ENCODE measurements around the gene MGAT3. TPM values are rescaled to one million over a fixed set of nuclear protein-coding genes. Genes with fewer than 3 reads are reported as not detected.

Gene MGAT3
- total RNA-seq, 1 donor from 2014 or later = 43.6 TPM

DNA sequence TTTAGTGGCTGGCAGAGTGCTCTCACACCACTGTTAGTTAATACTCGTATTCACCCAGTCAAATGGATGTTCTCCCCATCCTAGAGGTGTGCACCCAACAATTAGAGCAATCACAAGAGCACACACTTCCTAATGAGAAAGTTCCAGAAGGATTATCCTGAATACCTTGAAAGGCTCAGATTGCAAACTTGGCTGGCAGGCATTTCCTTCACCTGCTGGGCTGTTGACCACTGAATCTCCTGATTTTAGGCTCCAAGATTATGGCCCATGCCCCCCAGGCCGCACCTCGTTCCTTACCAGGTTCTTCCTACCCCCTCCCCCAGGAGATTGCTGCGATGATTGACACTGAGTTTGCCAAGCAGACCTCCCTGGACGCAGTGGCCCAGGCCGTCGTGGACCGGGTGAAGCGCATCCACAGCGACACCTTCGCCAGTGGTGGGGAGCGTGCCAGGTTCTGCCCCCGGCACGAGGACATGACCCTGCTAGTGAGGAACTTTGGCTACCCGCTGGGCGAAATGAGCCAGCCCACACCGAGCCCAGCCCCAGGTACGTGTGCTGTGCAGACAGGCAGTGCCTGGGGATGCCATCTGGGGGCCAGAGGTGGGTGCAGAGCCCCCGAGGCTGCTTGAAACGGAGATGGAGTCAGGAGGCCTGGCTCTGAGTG is 30.3 kb upstream of the MGAT3 start:
- peaks cover 24% of the 10 kb centered on the region for H3K4me1 Mint-ChIP-seq
- H3K9me3 Mint-ChIP-seq = no peaks in the 10 kb centered on the region
- H3K4me3 Mint-ChIP-seq = no peak overlapping the region
- TF ChIP-seq, protein P1, sequence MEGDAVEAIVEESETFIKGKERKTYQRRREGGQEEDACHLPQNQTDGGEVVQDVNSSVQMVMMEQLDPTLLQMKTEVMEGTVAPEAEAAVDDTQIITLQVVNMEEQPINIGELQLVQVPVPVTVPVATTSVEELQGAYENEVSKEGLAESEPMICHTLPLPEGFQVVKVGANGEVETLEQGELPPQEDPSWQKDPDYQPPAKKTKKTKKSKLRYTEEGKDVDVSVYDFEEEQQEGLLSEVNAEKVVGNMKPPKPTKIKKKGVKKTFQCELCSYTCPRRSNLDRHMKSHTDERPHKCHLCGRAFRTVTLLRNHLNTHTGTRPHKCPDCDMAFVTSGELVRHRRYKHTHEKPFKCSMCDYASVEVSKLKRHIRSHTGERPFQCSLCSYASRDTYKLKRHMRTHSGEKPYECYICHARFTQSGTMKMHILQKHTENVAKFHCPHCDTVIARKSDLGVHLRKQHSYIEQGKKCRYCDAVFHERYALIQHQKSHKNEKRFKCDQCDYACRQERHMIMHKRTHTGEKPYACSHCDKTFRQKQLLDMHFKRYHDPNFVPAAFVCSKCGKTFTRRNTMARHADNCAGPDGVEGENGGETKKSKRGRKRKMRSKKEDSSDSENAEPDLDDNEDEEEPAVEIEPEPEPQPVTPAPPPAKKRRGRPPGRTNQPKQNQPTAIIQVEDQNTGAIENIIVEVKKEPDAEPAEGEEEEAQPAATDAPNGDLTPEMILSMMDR (IDR thresholded peaks at IDR 0.05; ENCODE audit: unreplicated experiment) = no peak
- peaks cover 19% of the 10 kb centered on the region for H3K36me3 Mint-ChIP-seq
- no peak for DNase-seq (ENCODE audit: low spot score in 2 of 2, unreplicated experiment in 2 of 2)
- no peaks in the 10 kb centered on the region for H3K27me3 Mint-ChIP-seq (ENCODE audit: low read depth)
- H3K27ac Mint-ChIP-seq = no peak overlapping the region

DNA sequence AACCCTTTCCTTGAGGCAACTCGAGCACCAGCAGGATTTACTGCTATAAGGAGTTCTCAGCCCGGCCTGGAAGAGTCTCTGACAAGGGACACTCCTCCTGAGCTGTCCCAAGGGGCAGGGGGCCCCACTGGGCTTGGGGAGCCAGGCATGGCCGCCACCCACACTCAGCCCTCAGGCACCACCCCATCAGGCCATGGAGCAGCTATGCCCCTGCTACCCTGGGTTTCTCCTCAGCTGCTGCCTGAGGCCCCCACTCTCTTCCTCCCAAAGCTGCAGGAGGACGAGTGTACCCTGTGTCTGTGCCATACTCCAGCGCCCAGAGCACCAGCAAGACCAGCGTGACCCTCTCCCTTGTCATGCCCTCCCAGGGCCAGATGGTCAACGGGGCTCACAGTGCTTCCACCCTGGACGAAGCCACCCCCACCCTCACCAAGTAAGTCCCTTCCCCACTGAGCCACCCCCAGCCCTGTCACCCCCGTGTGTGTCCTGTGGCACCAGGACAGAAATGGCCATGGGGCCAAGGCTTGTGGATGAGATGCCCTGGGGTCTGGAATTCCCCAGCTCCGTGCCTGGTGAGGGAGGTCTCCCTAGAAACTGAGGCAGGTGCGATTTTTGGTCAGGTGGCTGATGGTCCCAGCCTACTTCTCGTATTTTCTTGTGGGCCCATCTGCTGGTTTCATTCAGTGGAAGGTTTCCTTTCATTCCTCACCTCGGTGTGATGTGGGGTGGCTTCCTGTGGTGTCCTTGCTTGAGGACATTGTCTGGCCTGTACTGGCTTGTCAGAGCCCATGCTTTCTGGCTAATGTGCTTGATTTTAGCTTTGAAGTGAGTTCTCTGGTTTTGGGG is 28.8 kb upstream of the MGAT3 start:
- H3K27me3 Mint-ChIP-seq (ENCODE audit: low read depth) = no peaks in the 10 kb centered on the region
- H3K4me3 Mint-ChIP-seq = no peak overlapping the region
- no peak for DNase-seq (ENCODE audit: low spot score in 2 of 2, unreplicated experiment in 2 of 2)
- no peaks in the 10 kb centered on the region for H3K9me3 Mint-ChIP-seq
- H3K36me3 Mint-ChIP-seq = peaks cover 9% of the 10 kb centered on the region
- H3K27ac Mint-ChIP-seq = peak overlapping the region; percentile 94
- TF ChIP-seq, protein P1 (IDR thresholded peaks at IDR 0.05; ENCODE audit: unreplicated experiment) = no peak
- H3K4me1 Mint-ChIP-seq = peaks cover 24% of the 10 kb centered on the region

DNA sequence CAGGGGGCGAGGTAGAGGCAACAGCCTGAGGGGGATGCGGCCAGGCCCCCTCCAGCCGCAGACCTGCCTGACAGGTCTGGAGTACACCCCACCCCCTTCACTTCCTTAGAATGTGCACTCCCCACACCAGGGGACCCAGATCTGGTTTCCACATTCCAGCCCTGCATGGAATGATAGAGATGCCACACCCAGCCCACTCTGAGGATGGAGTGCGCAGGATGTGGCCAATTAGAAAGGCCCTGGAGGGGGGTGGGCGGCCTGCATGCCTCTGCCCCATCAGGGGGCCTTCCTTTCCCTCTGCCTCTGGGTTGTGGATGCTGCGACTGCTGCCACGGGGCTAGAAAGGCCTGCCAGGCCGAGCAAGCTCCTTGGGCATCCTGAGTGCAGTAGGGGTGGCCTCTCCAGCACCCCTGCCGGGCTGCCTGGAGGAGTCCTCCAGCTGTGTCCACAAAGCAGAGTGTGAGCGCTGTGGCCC is 28.2 kb upstream of the MGAT3 start:
- DNase-seq (ENCODE audit: low spot score in 2 of 2, unreplicated experiment in 2 of 2) = peak; percentile 51 to 71
- H3K4me3 Mint-ChIP-seq = no peak overlapping the region
- TF ChIP-seq, protein P1 (IDR thresholded peaks at IDR 0.05; ENCODE audit: unreplicated experiment) = no peak
- no peaks in the 10 kb centered on the region for H3K9me3 Mint-ChIP-seq
- peaks cover 8% of the 10 kb centered on the region for H3K36me3 Mint-ChIP-seq
- H3K4me1 Mint-ChIP-seq = peaks cover 24% of the 10 kb centered on the region
- no peaks in the 10 kb centered on the region for H3K27me3 Mint-ChIP-seq (ENCODE audit: low read depth)
- H3K27ac Mint-ChIP-seq = peak overlapping the region; percentile 94

DNA sequence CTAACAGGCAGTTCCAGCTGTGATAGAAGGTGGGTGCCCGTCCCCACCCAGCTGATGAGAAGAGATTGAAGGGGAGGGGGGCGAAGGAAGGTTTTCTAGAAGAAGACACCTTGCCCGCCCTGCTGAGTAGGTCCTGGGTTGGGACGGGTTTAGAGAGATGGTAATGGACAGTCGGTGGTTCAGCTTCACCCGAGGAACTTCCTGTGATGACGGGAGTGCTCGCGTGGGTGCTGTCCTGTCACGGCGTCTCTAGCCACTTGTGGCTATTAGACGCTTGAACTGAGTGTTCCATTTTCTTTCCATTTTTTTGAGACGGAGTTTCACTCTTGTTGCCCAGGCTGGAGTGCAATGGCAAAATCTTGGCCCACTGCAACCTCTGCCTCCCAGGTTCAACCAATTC is 27.6 kb upstream of the MGAT3 start:
- no peak overlapping the region for H3K4me3 Mint-ChIP-seq
- H3K27me3 Mint-ChIP-seq (ENCODE audit: low read depth) = no peaks in the 10 kb centered on the region
- DNase-seq (ENCODE audit: low spot score in 2 of 2, unreplicated experiment in 2 of 2) = no peak
- no peaks in the 10 kb centered on the region for H3K9me3 Mint-ChIP-seq
- H3K36me3 Mint-ChIP-seq = peaks cover 4% of the 10 kb centered on the region
- peaks cover 24% of the 10 kb centered on the region for H3K4me1 Mint-ChIP-seq
- H3K27ac Mint-ChIP-seq = peak overlapping the region; percentile 94
- TF ChIP-seq, protein P1 (IDR thresholded peaks at IDR 0.05; ENCODE audit: unreplicated experiment) = no peak

DNA sequence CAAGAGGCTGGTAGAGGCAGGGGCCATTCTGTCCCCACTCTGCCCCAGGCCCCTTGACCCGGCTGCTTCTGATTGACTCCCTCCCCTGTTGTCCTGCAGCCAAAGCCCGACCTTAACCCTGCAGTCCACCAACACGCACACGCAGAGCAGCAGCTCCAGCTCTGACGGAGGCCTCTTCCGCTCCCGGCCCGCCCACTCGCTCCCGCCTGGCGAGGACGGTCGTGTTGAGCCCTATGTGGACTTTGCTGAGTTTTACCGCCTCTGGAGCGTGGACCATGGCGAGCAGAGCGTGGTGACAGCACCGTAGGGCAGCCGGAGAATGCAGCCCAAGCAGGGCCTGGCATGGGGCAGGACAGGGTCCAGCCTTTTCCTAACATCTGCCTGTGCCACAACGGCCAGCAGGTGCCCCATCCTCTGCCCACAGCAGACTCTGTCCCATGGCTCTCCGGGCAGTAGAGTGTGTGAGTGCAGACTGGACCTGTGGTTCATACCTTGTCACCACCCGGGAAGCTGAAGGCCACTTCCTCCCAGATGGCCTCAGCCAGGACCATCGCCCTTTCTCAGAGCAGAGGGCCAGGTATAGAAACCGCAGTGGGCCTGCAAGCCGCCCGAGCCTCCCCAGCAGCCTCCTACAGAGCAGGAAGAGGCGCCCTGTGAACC is 26.8 kb upstream of the MGAT3 start:
- Mint-ChIP-seq H3K4me1 (peaks cover 24% of the 10 kb centered on the region), H3K4me3 (no peak overlapping the region), H3K36me3 (peaks cover 4% of the 10 kb centered on the region), H3K9me3 (no peaks in the 10 kb centered on the region), H3K27me3 (ENCODE audit: low read depth) (no peaks in the 10 kb centered on the region), H3K27ac (peak overlapping the region; percentile 71)
- DNase-seq (ENCODE audit: low spot score in 2 of 2, unreplicated experiment in 2 of 2) = no peak
- TF ChIP-seq, protein P1 (IDR thresholded peaks at IDR 0.05; ENCODE audit: unreplicated experiment) = no peak
